ENCODE results near the gene METTL25B.

GRCh38 chr1:156768610-156769295 is 40.5 kb downstream of the METTL25B start:
- TF ChIP-seq POLR2AphosphoS5 (IDR thresholded peaks at IDR 0.05) = no peak
- no peak for TF ChIP-seq CTCF (IDR thresholded peaks at IDR 0.05)
- TF ChIP-seq POLR2A (IDR thresholded peaks at IDR 0.05) = no peak
- no peak for TF ChIP-seq EP300 (IDR thresholded peaks at IDR 0.05)

Data from stomach (tissue), 4 donors.